Measurements from ENCODE around the gene MEIOSIN.
"Not testable (repeated sequence)": the region's sequence is repeated elsewhere in the genome, so short reads cannot be mapped to it uniquely, and the experiment has no call there.

Gene MEIOSIN

GRCh38 chr19:45728683-45729082, 4.6 kb upstream of the MEIOSIN start:
- not testable (repeated sequence) for DNase-seq

GRCh38 chr19:45729800-45730290, 3.4 kb upstream of the MEIOSIN start:
- no peak for DNase-seq

DNA sequence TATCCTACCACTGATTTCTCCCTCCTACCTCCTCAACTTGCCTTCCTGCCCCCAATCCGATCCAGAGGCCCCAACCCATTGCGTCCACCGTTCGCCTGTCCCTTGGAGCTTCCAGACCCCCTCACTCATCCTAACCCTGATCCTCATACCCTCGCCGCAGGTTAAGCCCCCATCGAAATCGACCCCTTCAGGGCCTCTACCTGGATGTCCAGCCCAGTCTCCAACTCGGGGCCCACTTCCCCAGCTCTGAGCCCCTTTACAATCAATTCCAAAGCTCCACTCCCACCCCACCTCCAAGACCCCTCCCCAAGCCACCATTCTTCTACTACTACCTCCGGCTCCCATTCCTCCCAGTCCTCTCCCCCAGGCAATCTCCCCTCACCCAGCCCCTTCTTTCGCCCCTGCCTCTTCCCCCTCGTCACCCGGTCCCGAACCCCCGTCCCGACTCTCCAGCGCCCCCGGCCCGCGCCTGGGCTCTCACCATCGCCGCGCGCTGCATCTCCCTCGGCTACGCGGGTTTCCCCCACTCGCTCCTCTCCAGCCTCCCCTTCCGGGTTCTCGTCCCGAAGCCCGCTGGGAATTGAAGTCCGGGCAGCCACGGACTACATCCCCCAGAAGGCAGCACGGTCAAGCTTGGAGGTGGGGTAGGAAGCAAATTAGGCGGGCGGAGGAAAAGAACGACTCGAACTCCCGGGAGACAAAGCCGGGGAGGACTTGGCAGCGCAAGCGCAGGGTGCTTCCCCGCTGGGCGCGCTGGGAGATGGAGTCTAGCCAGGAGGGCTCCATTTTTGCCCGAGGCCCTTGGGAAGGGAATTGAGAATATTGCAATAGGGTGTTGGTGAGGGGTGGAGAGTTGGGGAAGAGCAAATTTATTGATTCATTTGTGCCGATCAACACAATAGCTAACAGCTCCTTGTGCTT, 2.6 kb upstream of the MEIOSIN start, which contains the start of gene FBXO46:
Gene FBXO46, minus strand, starts transcription at position 529 of the 921 bp plus-strand sequence. CDS start 17,401 bp downstream, outside the sequence.
- DNase-seq, result peak; percentile 92

GRCh38 chr19:45739498-45740439, 6.5 kb downstream of the MEIOSIN start:
- DNase-seq, result no peak

GRCh38 chr19:45742969-45743368, 9.7 kb downstream of the MEIOSIN start:
- DNase-seq, result no peak

DNA sequence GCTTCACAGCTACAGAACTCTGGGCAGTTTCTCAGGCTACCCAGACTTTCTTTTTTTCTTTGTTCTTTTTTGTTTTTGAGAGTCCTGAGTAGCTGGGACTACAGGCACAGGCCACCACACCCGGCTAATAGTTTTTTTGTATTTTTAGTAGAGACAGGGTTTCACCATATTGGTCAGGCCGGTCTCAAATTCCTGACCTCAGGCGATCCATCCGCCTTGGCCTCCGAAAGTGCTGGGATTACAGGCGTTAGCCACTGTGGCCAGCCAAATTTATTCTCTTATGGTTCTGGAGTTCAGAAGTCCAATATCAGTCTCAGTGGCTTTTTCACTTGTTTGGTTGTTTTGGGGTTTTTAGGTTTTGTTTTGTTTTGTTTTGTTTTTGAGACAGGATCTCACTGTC, 12.4 kb downstream of the MEIOSIN start:
- DNase-seq, result no peak

DNA sequence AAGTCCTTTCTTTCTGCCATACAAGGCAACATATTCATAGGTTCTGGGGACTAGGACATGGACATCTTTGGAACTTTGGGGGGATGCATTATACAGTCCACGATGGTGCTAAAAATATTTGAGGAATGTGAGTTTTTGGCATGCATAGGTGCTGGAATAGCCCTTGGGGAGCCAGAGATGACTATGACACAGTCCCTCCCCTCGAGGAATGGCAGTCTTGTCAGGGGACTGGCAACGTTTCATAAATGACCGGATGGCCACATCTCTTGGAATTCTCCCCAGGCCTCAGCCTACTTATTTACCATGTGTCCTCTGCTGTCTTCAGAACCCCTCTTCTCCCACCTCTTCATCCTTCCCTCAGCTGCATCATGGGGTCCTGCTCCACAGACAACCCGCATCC, 13.6 kb downstream of the MEIOSIN start:
- DNase-seq, result no peak

- DNase-seq, result no peak
Observed at GRCh38 chr19:45747513-45747912, 14.3 kb downstream of the MEIOSIN start.

DNA sequence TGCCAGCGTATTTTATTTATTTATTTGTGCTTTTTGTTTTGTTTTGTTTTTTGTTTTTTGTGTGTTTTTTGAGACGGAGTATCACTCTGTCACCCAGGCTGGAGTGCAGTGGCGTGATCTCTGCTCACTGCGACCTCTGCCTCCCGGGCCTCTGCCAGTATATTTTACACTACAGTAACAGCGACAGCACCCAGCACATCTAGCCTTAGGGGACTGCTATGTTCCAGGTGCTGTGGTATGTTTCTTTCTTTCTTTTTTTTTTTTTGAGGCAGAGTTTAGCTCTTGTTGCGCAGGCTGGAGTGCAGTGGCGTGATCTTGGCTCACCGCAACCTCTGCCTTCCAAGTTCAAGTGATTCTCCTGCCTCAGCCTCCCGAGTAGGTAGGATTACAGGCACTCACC, 18.2 kb downstream of the MEIOSIN start:
- not testable (repeated sequence) for DNase-seq

DNA sequence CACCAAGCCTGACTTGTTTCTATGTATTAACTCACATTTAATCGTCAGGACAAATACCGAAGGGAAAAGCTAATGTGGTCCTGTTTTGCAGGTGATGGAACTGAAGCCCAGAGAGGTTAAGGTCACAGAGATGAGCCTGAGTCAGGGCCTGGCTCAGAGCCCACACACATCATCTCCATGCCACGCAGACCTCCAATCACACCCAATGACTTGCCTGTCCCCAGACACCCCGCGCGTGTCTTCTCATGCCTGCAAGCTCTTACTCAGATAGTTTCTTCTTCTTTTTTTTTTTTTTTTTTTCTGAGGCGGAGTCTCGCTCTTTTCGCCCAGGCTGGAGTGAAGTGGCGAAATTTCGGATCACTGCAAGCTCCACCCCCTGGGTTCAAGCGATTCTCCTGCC, 19.4 kb downstream of the MEIOSIN start:
- no peak for DNase-seq

- DNase-seq, result no peak
Observed at GRCh38 chr19:45753548-45753947, 20.3 kb downstream of the MEIOSIN start.

DNA sequence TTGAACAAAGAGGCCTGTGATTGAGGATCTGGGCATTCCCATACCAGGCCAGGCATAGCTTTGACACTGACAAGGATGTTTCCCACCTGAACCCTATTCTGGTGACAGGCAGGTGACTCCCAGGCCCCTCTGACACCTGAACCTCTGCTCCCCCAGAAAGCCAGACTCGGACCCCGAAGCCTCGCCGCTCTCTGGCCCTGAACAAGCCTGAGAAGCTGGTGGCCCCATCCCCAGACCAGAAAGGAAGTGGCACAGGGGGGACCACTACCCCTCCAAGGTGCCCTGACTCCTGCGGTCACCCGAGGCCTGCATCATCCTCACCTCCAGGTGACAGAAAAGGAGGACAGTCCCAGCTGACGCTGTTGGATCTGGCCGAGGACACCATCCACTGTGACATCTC, 21.1 kb downstream of the MEIOSIN start:
- no peak for DNase-seq

DNA sequence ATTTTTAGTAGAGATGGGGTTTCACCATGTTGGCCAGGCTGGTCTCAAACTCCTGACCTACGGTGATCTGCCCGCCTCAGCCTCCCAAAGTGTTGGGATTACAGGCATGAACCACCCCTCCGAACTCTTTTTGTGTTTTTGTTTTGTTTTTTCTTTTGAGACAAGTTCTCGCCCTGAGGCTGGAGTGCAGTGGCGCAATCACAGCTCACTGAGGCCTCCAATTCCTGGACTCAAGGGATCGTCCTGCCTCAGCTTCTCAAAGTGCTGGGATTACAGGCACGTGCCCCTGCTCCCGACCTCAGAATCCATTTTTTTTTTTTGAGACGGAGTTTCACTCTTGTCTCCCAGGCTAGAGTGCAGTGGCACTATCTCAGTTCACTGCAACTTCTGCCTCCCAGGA, 24.5 kb downstream of the MEIOSIN start:
- no peak for DNase-seq

DNA sequence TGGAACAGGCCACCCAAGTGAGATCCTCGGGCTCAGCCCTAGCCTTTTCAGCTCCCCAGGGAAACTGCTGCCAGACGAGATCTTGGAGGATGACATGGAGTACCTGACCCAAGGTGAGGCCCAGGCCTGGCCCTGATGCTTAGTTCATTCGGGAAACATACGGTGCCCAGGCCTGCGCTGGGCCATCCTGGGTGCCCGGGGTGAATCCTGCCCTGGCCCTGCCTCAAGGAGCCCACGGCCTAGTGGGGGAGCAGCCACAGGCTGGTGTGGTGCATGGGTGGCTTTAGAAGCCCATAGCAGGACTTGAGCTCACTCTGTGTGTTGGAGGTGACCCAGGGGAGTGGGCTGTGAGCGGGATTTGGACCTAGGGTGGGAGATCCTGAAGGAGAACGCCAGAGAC, 25.7 kb downstream of the MEIOSIN start:
- DNase-seq, result no peak

GRCh38 chr19:45761714-45762113, 28.5 kb downstream of the MEIOSIN start:
- no peak for DNase-seq

DNA sequence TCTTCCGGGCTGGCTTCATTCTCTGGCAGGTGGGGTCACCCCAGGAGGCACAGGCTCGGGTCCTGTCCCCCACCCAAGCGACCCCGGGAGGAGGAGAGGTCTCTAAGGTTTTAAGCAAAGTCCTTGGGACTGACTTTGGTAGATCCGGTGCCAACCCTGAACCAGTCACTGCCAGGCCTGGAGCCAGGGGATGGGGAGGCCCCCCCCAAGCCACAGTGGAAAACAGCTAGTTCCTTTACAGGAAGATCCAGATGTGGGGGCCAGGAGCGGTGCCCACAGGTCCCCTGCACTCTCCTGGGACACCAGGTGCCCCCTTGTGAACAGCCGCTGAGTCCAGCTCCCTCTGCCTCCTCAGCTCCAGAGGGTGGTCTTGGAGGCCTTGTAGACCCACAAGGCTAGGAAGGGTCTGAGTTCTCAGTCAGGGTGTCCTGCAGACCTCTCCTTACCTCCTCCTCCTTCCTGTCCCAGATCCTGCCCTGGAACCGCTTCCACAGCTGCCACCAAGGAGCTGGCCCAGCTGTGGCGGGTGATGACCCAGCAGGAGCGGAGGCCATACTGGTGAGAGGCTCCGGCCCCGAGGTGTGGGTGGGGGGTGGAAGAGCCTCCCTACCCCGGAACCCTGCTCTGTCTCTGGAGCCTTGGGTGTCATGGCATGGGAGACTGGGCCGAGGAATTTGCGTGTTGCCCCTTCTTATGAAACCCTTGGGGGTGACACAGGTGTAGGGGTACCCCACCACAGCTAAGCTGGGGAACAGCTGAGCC, 29.8 kb downstream of the MEIOSIN start:
- DNase-seq, result no peak

DNA sequence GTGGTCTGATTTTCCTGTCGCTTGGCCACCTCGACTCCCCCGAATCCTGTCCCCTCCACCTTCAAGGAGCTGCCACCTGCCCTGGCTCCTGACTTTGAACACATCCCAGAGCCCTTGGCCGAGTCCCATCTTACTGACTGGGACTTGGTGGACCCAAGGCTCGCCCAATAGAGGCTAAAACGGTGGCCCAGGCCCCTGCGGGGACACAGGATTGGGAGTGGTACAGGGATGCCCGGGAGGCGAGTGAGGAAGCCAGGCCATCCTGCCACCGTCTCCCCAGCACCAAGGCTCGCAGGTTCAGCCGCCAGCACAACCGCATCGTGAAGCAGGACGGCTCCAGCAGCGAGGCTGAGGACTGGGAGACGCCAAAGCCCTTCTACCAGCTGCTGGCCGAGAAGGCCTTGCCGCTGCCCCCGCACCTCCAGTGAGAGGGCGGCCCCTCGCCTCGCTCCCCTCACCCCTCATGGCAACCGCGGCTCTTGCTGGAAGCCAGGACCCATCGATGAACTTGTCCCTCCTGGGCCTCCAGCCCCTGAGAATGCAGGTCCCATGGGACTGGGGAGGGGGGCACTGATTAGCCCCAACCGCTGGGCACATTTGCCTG, 30.6 kb downstream of the MEIOSIN start:
- DNase-seq, result no peak

DNA sequence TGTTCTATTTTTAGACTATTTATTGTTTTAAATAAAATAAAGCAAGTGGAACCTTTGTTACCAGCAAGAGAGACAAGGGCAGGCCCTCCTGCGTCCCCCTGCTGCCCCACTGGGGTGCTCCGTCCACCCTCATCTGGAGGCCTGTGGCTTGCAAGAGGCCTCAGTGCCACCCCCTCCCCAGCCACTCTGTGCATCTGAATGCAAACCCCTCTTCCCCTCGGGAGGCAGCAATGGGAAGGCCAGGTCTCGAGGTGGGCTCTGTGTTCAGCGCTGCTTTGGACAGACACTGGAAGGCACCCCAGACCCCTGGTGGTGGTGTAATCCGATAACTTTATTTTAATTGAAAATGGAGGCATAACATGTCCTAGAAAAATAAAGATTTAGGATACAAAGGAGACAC, 31.2 kb downstream of the MEIOSIN start:
- no peak for DNase-seq

- DNase-seq, result no peak
Observed at GRCh38 chr19:45764945-45765701, 31.9 kb downstream of the MEIOSIN start.

GRCh38 chr19:45765702-45766295, 32.6 kb downstream of the MEIOSIN start:
- no peak for DNase-seq

GRCh38 chr19:45766296-45766868, 33.1 kb downstream of the MEIOSIN start:
- no peak for DNase-seq
